ENCODE measurements around the gene UBXN11.
A peak's percentile ranks its signal among the peaks of the same experiment; 100 is the strongest.
"Not testable (repeated sequence)": the region's sequence is repeated elsewhere in the genome, so short reads cannot be mapped to it uniquely, and the experiment has no call there.

Gene UBXN11

DNA sequence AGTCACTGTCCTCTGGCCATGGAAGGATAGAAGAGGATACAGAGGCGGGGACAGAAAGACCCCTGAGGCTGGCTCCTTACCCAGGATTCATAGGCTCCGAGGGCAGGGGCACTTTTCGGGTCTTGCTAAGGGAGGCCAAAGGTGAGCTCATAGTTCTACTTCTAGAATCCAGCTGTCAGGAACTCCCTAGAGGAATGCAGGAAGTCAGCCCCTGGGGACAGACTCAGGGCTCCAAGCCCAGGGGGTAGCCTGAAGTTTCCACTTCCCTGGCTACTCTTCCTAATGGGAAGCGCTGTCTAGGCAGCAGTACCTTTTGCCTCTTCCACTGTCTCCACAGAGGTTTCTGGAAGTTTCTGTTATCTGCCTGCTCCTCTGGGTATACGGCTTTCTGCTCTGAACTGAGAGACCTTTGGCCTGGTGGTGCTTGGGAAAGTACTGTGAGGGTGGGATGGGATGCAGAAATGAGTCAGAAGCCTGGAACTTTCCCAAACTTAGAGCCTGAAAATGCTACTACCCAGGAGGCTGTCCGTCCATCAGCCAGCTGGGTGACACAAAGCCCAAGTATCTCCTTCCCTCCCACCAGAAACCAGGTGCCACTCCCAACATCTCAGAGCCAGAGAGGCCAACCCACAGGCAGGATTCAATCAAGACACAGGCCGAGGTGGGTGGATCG, 3.6 kb downstream of the UBXN11 start:
- DNase-seq, result no peak

- DNase-seq, result no peak
Observed at GRCh38 chr1:26300578-26301275, 5.7 kb downstream of the UBXN11 start.

- DNase-seq, result no peak
Observed at GRCh38 chr1:26297791-26298124, 8.7 kb downstream of the UBXN11 start.

DNA sequence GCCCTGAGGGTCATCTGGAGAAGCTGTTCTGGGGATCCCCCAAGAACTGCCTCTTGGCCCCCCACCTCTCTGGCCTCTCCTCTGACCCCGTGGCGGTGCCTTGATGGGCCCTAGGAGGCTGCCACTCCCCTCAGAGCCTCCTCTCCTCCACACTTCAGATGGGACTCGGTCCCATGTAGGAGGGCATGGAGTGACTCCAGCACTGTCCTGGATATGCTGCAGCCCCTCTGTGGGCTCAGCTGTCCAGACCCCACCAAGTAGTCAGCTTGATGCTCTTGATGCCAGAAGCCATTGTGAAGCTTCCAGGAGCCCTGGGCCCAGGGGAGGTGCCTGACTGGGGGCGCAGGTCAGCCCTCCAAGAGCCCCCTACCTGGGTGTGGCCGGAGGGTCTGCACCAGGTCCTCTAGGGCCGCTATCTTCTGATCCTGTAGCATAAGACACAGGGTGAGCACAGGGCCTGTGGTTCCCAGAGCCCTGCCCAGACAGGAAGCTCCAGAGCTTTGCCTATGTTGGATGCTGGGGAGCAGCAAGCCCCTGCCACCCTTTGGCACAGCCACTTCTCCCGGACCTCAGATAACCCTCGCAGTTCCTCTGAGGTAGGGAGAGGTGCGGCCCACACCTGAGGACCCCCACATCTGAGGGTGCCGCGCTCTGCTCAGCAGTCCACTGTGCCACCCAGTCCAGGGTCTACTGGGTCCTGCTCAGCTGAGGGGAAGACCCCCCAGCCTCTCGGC, 9.2 kb downstream of the UBXN11 start:
- no peak for DNase-seq

GRCh38 chr1:26296340-26297056, 9.9 kb downstream of the UBXN11 start:
- DNase-seq, result no peak

GRCh38 chr1:26295194-26296138, 11.0 kb downstream of the UBXN11 start:
- DNase-seq, result no peak

GRCh38 chr1:26293911-26294463, 12.4 kb downstream of the UBXN11 start:
- no peak for DNase-seq

DNA sequence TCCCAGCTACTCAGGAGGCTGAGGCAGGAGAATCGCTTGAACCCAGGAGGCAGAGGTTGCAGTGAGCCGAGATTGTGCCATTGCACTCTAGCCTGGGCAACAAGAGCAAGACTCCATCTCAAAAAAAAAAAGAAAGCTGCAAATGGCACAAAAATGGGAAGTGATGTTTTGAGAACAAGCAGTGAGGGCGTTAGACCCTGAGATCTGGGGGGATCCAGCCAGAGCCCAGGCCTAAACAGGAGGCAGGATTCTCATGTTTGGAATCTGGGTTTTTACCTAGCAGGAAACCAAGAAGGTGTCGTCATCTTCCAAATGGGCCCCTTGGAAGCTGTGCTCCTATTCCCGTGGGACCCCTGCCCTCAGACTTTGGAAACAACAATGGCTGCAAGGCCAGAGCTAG, 13.7 kb downstream of the UBXN11 start:
- not testable (repeated sequence) for DNase-seq

GRCh38 chr1:26291939-26292338, 14.5 kb downstream of the UBXN11 start:
- no peak for DNase-seq

GRCh38 chr1:26291433-26291832, 15.0 kb downstream of the UBXN11 start:
- no peak for DNase-seq

DNA sequence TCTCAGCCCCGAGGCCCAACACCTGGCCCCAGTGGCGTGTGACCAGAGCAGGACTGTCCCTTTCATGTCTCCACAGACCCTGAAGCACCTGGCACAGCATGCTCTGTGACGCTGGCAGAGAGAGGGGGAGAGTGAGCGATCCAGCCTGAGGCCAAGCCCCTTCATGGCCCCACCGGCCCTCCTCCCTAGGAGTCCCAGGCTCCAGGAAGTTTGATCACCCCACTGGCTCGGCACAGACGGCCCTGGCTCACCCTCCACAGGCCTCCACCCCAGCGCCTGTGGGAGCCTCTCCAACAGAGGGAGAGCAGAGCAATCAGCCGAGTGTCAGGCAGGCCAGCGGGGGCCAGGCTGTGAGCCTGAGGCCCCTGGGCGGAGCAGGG, 15.6 kb downstream of the UBXN11 start:
- DNase-seq, result no peak

GRCh38 chr1:26290122-26290881, 16.1 kb downstream of the UBXN11 start:
- peak; percentile 47 for DNase-seq

DNA sequence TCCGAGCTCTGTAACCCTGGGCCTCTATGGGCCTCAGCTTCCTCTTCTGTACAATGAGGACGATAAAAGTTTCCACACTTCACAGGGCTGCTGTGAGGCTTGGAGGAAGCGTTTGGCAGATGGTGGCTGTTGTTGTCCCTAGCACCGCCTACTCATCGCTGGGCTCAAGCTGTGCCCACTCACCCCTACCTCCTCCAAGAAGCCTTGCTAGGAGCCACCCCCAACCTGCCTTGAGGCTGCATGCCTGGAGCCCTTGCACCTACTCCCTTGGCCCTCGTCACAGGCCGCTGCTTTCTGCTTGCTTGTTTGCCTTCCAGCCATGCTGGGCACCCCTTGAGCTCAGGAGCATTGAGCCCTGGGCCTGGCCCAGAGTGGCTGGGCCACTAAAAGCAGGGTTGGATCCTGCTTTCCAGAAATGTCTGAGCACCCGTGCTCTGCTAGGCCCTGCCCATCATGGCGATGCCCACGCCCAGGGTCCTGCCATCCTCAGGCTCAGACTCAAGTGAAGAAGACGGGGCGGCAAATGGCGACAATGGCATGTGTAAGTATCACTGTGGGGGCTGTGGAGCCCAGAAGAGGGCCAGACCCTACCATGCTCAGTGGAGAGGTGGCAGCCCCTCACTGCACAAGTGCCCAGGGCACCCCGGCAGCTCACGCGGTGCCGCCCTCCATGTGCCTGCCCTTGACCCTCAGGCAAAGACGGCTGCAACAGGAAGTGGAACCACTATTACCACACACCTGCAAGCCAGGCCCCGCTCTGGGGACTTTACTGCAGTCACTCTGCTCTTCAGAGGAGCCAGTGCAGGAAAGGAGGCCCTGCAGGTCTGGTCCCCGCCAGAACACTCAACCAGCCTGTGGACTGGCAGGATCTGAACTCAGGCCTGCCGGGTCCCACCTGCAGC, 17.0 kb downstream of the UBXN11 start:
- peak; percentile 69 for DNase-seq

- DNase-seq, result peak; percentile 85
Observed at GRCh38 chr1:26288311-26288941, 18.0 kb downstream of the UBXN11 start.

- DNase-seq, result peak; percentile 15
Observed at GRCh38 chr1:26287811-26288210, 18.6 kb downstream of the UBXN11 start.

- DNase-seq, result peak; percentile 86
Observed at GRCh38 chr1:26287033-26287711, 19.3 kb downstream of the UBXN11 start.

- DNase-seq, result no peak
Observed at GRCh38 chr1:26286064-26286416, 20.4 kb downstream of the UBXN11 start.

- DNase-seq, result peak; percentile 59
Observed at GRCh38 chr1:26285366-26286063, 20.9 kb downstream of the UBXN11 start.

All from CD4-positive, alpha-beta T cell treated with Interleukin-17A for 4 hours (primary cell).